Retinal pigment epithelial cell (primary cell): ENCODE results near the gene LRIT2.

Experiments
- DNase-seq: peaks from one replicate; pipeline ENCODE4 v3.0.0-alpha.2; 2010; ENCODE audit warnings: low read depth
- H3K4me3 ChIP-seq: 2 replicates; pipeline ENCODE4 v1.5.1; 2011; ENCODE audit warnings: mild to moderate bottlenecking, low read length, control low read depth, moderate library complexity
- CTCF ChIP-seq: conservative IDR thresholded peaks from 2 replicates; pipeline ENCODE4 v1.5.1; 2011; ENCODE audit warnings: low read depth, low read length, control low read depth, inconsistent platforms

Gene LRIT2

GRCh38 chr10:84238909-84239308 lies 13.6 kb upstream of the LRIT2 start:
- H3K4me3 ChIP-seq, result no peak overlapping the region
- no peak for TF ChIP-seq CTCF
- no peak for DNase-seq

- DNase-seq, result no peak
- TF ChIP-seq CTCF, result no peak
- no peak overlapping the region for H3K4me3 ChIP-seq
These were observed 12.1 kb upstream of the LRIT2 start for GRCh38 chr10:84237199-84238051.

DNA sequence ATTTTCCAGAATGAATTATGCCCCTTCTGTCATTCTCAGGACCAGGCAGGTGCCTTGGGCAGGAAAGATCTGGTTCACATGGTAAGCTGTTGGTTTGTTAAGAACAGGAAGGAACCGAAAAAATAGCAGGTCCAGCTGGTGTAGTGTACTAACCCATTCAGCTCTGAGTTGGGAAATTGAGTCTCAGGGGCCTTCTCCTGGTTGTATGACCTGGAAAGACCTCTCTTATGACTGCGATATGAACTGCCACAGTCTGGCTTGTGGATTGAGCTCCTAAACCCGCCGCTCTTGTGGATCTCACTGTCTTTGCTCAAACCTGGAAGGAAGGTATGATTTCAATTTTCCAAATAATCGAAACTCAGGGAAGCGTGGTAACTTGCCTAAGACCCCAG lies 11.5 kb upstream of the LRIT2 start:
- no peak for DNase-seq
- no peak overlapping the region for H3K4me3 ChIP-seq
- no peak for TF ChIP-seq CTCF

DNA sequence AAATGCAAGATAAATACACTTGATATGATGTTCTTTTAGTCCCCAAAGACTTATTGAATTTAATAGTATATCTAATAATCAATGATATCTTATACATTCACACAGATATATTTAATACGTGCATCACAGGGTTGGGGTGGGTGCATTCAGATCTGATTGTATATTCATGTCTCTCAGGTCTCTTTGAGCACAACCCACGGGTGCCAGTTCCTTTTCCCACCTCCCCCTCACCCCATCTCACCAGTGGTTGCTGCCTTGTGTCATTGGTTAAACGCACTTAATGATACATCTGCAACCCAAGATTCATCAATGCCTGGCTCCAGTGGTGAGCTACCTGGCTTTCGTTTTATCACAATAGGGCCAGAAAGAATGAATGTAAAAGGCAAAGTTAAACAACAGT lies 9.8 kb upstream of the LRIT2 start:
- no peak for DNase-seq
- TF ChIP-seq CTCF, result no peak

GRCh38 chr10:84234479-84234878 lies 9.1 kb upstream of the LRIT2 start:
- no peak for TF ChIP-seq CTCF
- H3K4me3 ChIP-seq, result no peak overlapping the region

More for the DNA sequence above, 9.8 kb upstream of the LRIT2 start:
- H3K4me3 ChIP-seq, result no peak overlapping the region

GRCh38 chr10:84233940-84234339 lies 8.6 kb upstream of the LRIT2 start:
- DNase-seq, result no peak
- no peak for TF ChIP-seq CTCF
- H3K4me3 ChIP-seq, result no peak overlapping the region

More at GRCh38 chr10:84234479-84234878, 9.1 kb upstream of the LRIT2 start:
- DNase-seq, result no peak

DNA sequence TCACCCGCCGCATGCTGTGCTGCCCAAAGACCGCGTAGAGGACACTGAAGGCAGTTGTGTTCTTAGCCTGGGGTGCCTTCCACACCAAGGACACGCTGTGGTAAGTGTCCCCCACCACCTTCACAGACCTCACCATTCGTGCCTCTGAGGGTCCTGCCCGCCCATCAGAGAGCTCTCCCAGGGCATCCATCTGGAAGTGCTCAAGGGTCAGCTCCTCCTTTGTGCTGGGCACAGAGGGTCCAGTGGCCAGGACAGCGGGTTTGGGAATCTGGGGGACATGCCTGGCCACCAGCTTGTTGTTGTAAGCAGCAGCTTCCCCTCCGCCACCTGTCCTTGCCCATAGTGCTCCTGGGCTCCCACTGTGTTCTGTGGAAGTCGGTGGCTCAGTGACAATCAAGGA lies 7.0 kb upstream of the LRIT2 start:
- no peak overlapping the region for H3K4me3 ChIP-seq
- TF ChIP-seq CTCF, result no peak
- no peak for DNase-seq
